Measurements from ENCODE around the gene MYO5B.

MYO5B gene

GRCh38 chr18:49917742-49918141 lies 277.2 kb downstream of the MYO5B start:
- H2AFZ ChIP-seq (ENCODE audit: low read depth, low read length, severe bottlenecking), result no peak overlapping the region
- H3K4me3 ChIP-seq (ENCODE audit: insufficient read depth, low read length, poor library complexity, severe bottlenecking), result no peak overlapping the region
- H4K20me1 ChIP-seq (ENCODE audit: low read depth, low read length), result no peaks in the 10 kb centered on the region
- H3K36me3 ChIP-seq (ENCODE audit: low read length), result no peaks in the 10 kb centered on the region
- H3K79me2 ChIP-seq (ENCODE audit: insufficient read depth, low read length), result no peaks in the 10 kb centered on the region
- no peak overlapping the region for H3K27ac ChIP-seq (ENCODE audit: low read depth, low read length)
- H3K9me3 ChIP-seq (ENCODE audit: insufficient read depth, low read length), result 0 out of 2 replicates have a peak, but pooled peaks cover under 1% of the 10 kb centered on the region
- H3K9me2 ChIP-seq (replicated peaks; ENCODE audit: insufficient read depth, low read length), result no peaks in the 10 kb centered on the region
- TF ChIP-seq CTCF (IDR thresholded peaks at IDR 0.05; ENCODE audit: insufficient read depth, low read length, poor library complexity, severe bottlenecking) (no peak), EZH2phosphoT487 (conservative IDR thresholded peaks at IDR 0.05; ENCODE audit: low read length) (no peak)
- peaks cover 2% of the 10 kb centered on the region for H3K27me3 ChIP-seq (ENCODE audit: low read length)
- H3F3A ChIP-seq (ENCODE audit: insufficient read depth), result no peaks in the 10 kb centered on the region
- no peak overlapping the region for H3K4me2 ChIP-seq (ENCODE audit: low read depth, low read length, poor library complexity, severe bottlenecking)
- no peak overlapping the region for H3K9ac ChIP-seq (ENCODE audit: low read length)

DNA sequence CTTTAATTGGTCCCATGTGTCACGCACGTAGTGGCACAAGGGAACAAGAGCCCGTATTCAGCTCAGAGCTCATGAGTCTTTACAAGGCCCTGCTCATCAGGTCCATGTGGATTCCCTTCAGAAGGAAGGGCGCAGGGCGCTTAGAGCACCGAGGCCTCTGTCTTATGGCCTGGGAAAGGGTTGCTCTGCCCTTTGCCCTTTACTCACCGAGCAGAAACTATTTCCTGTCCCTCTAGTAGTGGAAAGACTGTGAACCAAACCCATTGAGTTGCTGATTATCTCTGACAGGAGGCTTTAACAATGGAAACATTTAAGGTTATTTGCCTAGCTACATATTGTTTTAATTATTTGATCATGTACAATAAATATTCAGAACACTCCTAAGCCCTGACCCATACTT lies 279.6 kb downstream of the MYO5B start:
- Histone ChIP-seq H3K36me3 (ENCODE audit: low read length) (no peaks in the 10 kb centered on the region), H3K79me2 (ENCODE audit: insufficient read depth, low read length) (no peaks in the 10 kb centered on the region), H3K9me3 (ENCODE audit: insufficient read depth, low read length) (0 out of 2 replicates have a peak, but pooled peaks cover 3% of the 10 kb centered on the region), H3K4me3 (ENCODE audit: insufficient read depth, low read length, poor library complexity, severe bottlenecking) (no peak overlapping the region), H3K27me3 (ENCODE audit: low read length) (peaks cover 4% of the 10 kb centered on the region; the same call in 1 of the 2 replicates), H2AFZ (ENCODE audit: low read depth, low read length, severe bottlenecking) (no peak overlapping the region), H4K20me1 (ENCODE audit: low read depth, low read length) (no peaks in the 10 kb centered on the region), H3K9ac (ENCODE audit: low read length) (no peak overlapping the region), H3K4me2 (ENCODE audit: low read depth, low read length, poor library complexity, severe bottlenecking) (no peak overlapping the region), H3K27ac (ENCODE audit: low read depth, low read length) (no peak overlapping the region), H3F3A (ENCODE audit: insufficient read depth) (no peaks in the 10 kb centered on the region), H3K9me2 (replicated peaks; ENCODE audit: insufficient read depth, low read length) (no peaks in the 10 kb centered on the region)
- no peak for TF ChIP-seq EZH2phosphoT487 (conservative IDR thresholded peaks at IDR 0.05; ENCODE audit: low read length)
- no peak for TF ChIP-seq CTCF (IDR thresholded peaks at IDR 0.05; ENCODE audit: insufficient read depth, low read length, poor library complexity, severe bottlenecking)

DNA sequence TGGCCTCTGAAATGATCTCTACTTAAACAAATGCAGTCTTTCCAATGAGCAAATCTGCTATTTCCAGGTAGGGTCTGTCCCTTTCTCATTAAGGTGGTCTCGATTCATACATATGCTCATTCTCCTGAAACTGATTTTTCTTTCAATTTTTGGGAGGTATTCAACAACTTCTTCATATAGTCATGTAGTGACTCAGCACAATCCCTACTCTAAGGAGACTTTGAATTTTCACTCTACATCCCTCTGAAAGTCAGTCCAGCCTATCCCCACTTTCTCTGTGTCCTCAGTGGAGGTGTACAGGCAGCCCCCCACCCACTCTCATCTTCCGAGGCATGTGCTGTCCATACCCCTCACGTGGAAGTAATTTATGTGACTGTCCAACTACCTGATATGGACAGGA lies 281.7 kb downstream of the MYO5B start:
- Histone ChIP-seq H3K9me2 (replicated peaks; ENCODE audit: insufficient read depth, low read length) (no peaks in the 10 kb centered on the region), H2AFZ (ENCODE audit: low read depth, low read length, severe bottlenecking) (no peak overlapping the region), H3K79me2 (ENCODE audit: insufficient read depth, low read length) (no peaks in the 10 kb centered on the region), H3K9me3 (ENCODE audit: insufficient read depth, low read length) (0 out of 2 replicates have a peak, but pooled peaks cover 3% of the 10 kb centered on the region), H3K4me2 (ENCODE audit: low read depth, low read length, poor library complexity, severe bottlenecking) (no peak overlapping the region), H3F3A (ENCODE audit: insufficient read depth) (no peaks in the 10 kb centered on the region), H3K36me3 (ENCODE audit: low read length) (no peaks in the 10 kb centered on the region), H4K20me1 (ENCODE audit: low read depth, low read length) (no peaks in the 10 kb centered on the region), H3K9ac (ENCODE audit: low read length) (no peak overlapping the region), H3K4me3 (ENCODE audit: insufficient read depth, low read length, poor library complexity, severe bottlenecking) (no peak overlapping the region), H3K27me3 (ENCODE audit: low read length) (peaks cover 4% of the 10 kb centered on the region; the same call in 1 of the 2 replicates), H3K27ac (ENCODE audit: low read depth, low read length) (no peak overlapping the region)
- TF ChIP-seq EZH2phosphoT487 (conservative IDR thresholded peaks at IDR 0.05; ENCODE audit: low read length), result no peak

GRCh38 chr18:49911427-49911826 lies 283.5 kb downstream of the MYO5B start:
- Histone ChIP-seq H3K36me3 (ENCODE audit: low read length) (no peaks in the 10 kb centered on the region), H3K9me2 (replicated peaks; ENCODE audit: insufficient read depth, low read length) (no peaks in the 10 kb centered on the region), H3K9ac (ENCODE audit: low read length) (no peak overlapping the region), H3K9me3 (ENCODE audit: insufficient read depth, low read length) (0 out of 2 replicates have a peak, but pooled peaks cover 3% of the 10 kb centered on the region), H3K79me2 (ENCODE audit: insufficient read depth, low read length) (no peaks in the 10 kb centered on the region), H3K4me2 (ENCODE audit: low read depth, low read length, poor library complexity, severe bottlenecking) (no peak overlapping the region), H3K4me3 (ENCODE audit: insufficient read depth, low read length, poor library complexity, severe bottlenecking) (no peak overlapping the region), H2AFZ (ENCODE audit: low read depth, low read length, severe bottlenecking) (no peak overlapping the region), H3K27me3 (ENCODE audit: low read length) (0 out of 2 replicates have a peak, but pooled peaks cover 4% of the 10 kb centered on the region), H3F3A (ENCODE audit: insufficient read depth) (no peaks in the 10 kb centered on the region), H3K27ac (ENCODE audit: low read depth, low read length) (no peak overlapping the region), H4K20me1 (ENCODE audit: low read depth, low read length) (no peaks in the 10 kb centered on the region)
- TF ChIP-seq CTCF (IDR thresholded peaks at IDR 0.05; ENCODE audit: insufficient read depth, low read length, poor library complexity, severe bottlenecking) (no peak), EZH2phosphoT487 (conservative IDR thresholded peaks at IDR 0.05; ENCODE audit: low read length) (no peak)
